Activated T-helper 1 cell treated with Interleukin-2 at 50 U/mL for 16 hours (primary cell): ENCODE data around the gene C1QB.
"Not testable (repeated sequence)": the region's sequence is repeated elsewhere in the genome, so short reads cannot be mapped to it uniquely, and the experiment has no call there.

ENCODE experiments used
- DNase-seq: peaks from one replicate; pipeline ENCODE4 v3.0.0-alpha.2; 2020; ENCODE audit warnings: low read depth

The C1QB gene

GRCh38 chr1:22699681-22700520 is 46.9 kb downstream of the C1QB start:
- no peak for DNase-seq

- no peak for DNase-seq
Observed at GRCh38 chr1:22702296-22703085, 49.5 kb downstream of the C1QB start.

- peak; percentile 43 for DNase-seq
Observed at GRCh38 chr1:22704440-22705067, 51.5 kb downstream of the C1QB start.

- no peak for DNase-seq
Observed at GRCh38 chr1:22705586-22705985, 52.5 kb downstream of the C1QB start.

- not testable (repeated sequence) for DNase-seq
Observed at GRCh38 chr1:22706100-22706499, 53.1 kb downstream of the C1QB start.

GRCh38 chr1:22708777-22709176 is 55.7 kb downstream of the C1QB start:
- DNase-seq: no peak

GRCh38 chr1:22709227-22709626 is 56.2 kb downstream of the C1QB start:
- DNase-seq: no peak

- no peak for DNase-seq
Observed at GRCh38 chr1:22709891-22710700, 57.1 kb downstream of the C1QB start.

- no peak for DNase-seq
Observed at GRCh38 chr1:22710701-22711049, 57.6 kb downstream of the C1QB start, which contains the start of gene EPHB2. TSS of gene EPHB2 (plus strand) at chr1:22710839. CDS start at chr1:22710983, 144 bp downstream.

- no peak for DNase-seq
Observed at GRCh38 chr1:22711071-22711470, 58.0 kb downstream of the C1QB start.
